ENCODE results near the gene PRKCH. TPM values are rescaled to one million over a fixed set of nuclear protein-coding genes. Genes with fewer than 3 reads are reported as not detected.

The PRKCH gene
- total RNA-seq, 2 experiments from 2014 or later: 0.85 to 2.3 TPM

DNA sequence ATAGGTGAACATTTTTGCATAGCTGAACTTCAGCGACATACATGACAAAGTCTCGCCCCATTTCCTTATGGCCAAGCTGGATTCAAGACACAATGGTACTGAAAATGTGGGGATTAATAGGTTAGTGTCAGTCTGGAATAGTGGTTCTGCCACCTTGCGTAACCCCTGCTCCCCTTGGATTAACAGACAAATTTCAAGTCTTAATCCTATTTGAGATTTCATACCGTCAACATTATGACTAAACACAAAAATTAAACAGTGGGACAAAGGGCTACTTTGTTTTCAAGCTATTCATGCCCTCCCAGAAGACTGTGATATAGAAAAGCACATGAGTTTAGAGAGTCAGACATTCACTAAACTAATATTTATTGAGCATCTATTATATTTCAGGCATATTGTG, 235.1 kb downstream of the PRKCH start:
- POLR2A ChIA-PET: interaction anchor here (0.9 to 2.2 kb wide), 9 partner anchors 10 to 163 kb away, joined by 3 to 19 read pairs (median 3); no protein-coding TSS in a partner anchor
- Histone ChIP-seq H4K20me1 (ENCODE audit: insufficient read depth, low read length) (no peaks in the 10 kb centered on the region), H3K4me1 (ENCODE audit: insufficient read depth, low read length, poor library complexity, severe bottlenecking) (peaks cover 44% of the 10 kb centered on the region), H3K27ac (ENCODE audit: low read depth, low read length, poor library complexity, severe bottlenecking) (no peak overlapping the region), H3K9me3 (ENCODE audit: low read length) (no peaks in the 10 kb centered on the region), H3K9me2 (ENCODE audit: insufficient read depth, low read length) (no peaks in the 10 kb centered on the region), H2AFZ (ENCODE audit: low read length) (no peak overlapping the region), H3K4me2 (ENCODE audit: low read length) (no peak overlapping the region), H3K4me3 (ENCODE audit: low read depth, low read length, poor library complexity, severe bottlenecking) (no peak overlapping the region), H3K36me3 (ENCODE audit: insufficient read depth, low read length) (no peaks in the 10 kb centered on the region), H3K79me2 (ENCODE audit: insufficient read depth, low read depth, low read length) (no peaks in the 10 kb centered on the region)
- intact Hi-C loops (cut with micrococcal nuclease; ENCODE audit: unreplicated experiment): no loop called here
- DNase-seq (ENCODE audit: low spot score): no peak
- CTCF ChIA-PET (ENCODE audit: unreplicated experiment): interaction anchor here (0.6 kb wide), 1 partner anchor 15 kb away, joined by 3 read pairs; no protein-coding TSS in a partner anchor
- TF ChIP-seq, protein P1, sequence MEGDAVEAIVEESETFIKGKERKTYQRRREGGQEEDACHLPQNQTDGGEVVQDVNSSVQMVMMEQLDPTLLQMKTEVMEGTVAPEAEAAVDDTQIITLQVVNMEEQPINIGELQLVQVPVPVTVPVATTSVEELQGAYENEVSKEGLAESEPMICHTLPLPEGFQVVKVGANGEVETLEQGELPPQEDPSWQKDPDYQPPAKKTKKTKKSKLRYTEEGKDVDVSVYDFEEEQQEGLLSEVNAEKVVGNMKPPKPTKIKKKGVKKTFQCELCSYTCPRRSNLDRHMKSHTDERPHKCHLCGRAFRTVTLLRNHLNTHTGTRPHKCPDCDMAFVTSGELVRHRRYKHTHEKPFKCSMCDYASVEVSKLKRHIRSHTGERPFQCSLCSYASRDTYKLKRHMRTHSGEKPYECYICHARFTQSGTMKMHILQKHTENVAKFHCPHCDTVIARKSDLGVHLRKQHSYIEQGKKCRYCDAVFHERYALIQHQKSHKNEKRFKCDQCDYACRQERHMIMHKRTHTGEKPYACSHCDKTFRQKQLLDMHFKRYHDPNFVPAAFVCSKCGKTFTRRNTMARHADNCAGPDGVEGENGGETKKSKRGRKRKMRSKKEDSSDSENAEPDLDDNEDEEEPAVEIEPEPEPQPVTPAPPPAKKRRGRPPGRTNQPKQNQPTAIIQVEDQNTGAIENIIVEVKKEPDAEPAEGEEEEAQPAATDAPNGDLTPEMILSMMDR (conservative IDR thresholded peaks at IDR 0.05; ENCODE audit: low read length): no peak
- no peak for TF ChIP-seq EZH2phosphoT487 (IDR thresholded peaks at IDR 0.05; ENCODE audit: borderline replicate concordance, low read depth, low read length)
- BruUV-seq (replicated peaks): no TSS peak

DNA sequence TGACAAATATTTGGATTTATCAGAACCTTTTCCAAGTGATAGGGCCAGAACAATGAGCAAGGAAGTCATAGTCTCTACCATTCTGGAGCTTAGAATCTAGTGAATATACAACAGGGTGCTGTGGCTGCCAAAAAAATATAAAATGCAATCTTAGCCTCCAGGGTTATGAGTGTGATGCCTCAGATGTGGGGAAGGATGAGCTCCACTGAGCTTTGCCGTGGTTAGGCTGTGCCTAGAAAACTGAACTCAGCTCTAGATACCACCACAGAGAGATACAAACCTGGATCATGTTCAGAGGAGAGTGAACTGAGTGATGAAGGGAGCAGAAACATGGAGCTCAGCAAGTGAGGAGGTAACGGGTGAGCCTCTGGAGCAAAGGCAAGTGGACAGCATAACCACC, 235.9 kb downstream of the PRKCH start:
- H3K4me2 ChIP-seq (ENCODE audit: low read length): no peak overlapping the region
- H3K9me3 ChIP-seq (ENCODE audit: low read length): no peaks in the 10 kb centered on the region
- TF ChIP-seq, protein P1 (conservative IDR thresholded peaks at IDR 0.05; ENCODE audit: low read length): no peak
- TF ChIP-seq EZH2phosphoT487 (IDR thresholded peaks at IDR 0.05; ENCODE audit: borderline replicate concordance, low read depth, low read length): no peak
- no peak overlapping the region for H3K27ac ChIP-seq (ENCODE audit: low read depth, low read length, poor library complexity, severe bottlenecking)
- DNase-seq (ENCODE audit: low spot score): no peak
- no peak overlapping the region for H3K4me3 ChIP-seq (ENCODE audit: low read depth, low read length, poor library complexity, severe bottlenecking)
- BruUV-seq (replicated peaks): no TSS peak
- H2AFZ ChIP-seq (ENCODE audit: low read length): no peak overlapping the region
- H3K4me1 ChIP-seq (ENCODE audit: insufficient read depth, low read length, poor library complexity, severe bottlenecking): peaks cover 44% of the 10 kb centered on the region
- intact Hi-C loops (cut with micrococcal nuclease; ENCODE audit: unreplicated experiment): no loop called here
- CTCF ChIA-PET (ENCODE audit: unreplicated experiment): interaction anchor here (0.7 kb wide), 1 partner anchor 10 kb away, joined by 3 read pairs; no protein-coding TSS in a partner anchor
- no peaks in the 10 kb centered on the region for H3K9me2 ChIP-seq (ENCODE audit: insufficient read depth, low read length)
- no peaks in the 10 kb centered on the region for H3K79me2 ChIP-seq (ENCODE audit: insufficient read depth, low read depth, low read length)
- POLR2A ChIA-PET: interaction anchor here (0.8 to 2.2 kb wide), 10 partner anchors 9 to 160 kb away, joined by 3 to 19 read pairs (median 3); no protein-coding TSS in a partner anchor
- no peaks in the 10 kb centered on the region for H4K20me1 ChIP-seq (ENCODE audit: insufficient read depth, low read length)
- no peaks in the 10 kb centered on the region for H3K36me3 ChIP-seq (ENCODE audit: insufficient read depth, low read length)

DNA sequence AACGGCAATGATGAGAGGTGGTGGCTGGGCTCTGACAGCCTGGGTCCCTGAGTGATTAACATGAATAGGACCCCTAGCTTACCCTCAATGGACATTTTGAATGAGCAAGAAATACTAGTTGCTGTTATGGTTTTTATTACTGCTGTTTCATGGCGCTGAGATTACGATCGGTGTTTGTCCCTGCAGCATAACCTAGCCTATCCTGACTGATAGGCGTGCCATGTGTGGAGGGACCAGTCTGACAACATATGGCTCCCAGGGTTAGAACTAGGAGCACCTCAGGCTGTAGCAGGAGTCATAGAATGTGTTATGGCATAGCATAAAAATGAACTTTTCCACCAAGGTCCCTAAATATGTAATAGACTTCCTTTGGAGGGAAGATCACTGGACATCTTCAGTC, 236.5 kb downstream of the PRKCH start:
- no peak for DNase-seq (ENCODE audit: low spot score)
- Histone ChIP-seq H3K4me3 (ENCODE audit: low read depth, low read length, poor library complexity, severe bottlenecking) (no peak overlapping the region), H3K9me3 (ENCODE audit: low read length) (no peaks in the 10 kb centered on the region), H4K20me1 (ENCODE audit: insufficient read depth, low read length) (no peaks in the 10 kb centered on the region), H2AFZ (ENCODE audit: low read length) (no peak overlapping the region), H3K4me2 (ENCODE audit: low read length) (no peak overlapping the region), H3K36me3 (ENCODE audit: insufficient read depth, low read length) (no peaks in the 10 kb centered on the region), H3K4me1 (ENCODE audit: insufficient read depth, low read length, poor library complexity, severe bottlenecking) (peaks cover 40% of the 10 kb centered on the region), H3K79me2 (ENCODE audit: insufficient read depth, low read depth, low read length) (no peaks in the 10 kb centered on the region), H3K9me2 (ENCODE audit: insufficient read depth, low read length) (no peaks in the 10 kb centered on the region), H3K27ac (ENCODE audit: low read depth, low read length, poor library complexity, severe bottlenecking) (no peak overlapping the region)
- POLR2A ChIA-PET: interaction anchor here (0.6 to 2.2 kb wide), 7 partner anchors 9 to 80 kb away, joined by 3 to 19 read pairs (median 4); no protein-coding TSS in a partner anchor
- BruUV-seq (replicated peaks): no TSS peak
- CTCF ChIA-PET (ENCODE audit: unreplicated experiment): interaction anchor here (0.7 kb wide), 1 partner anchor 9 kb away, joined by 3 read pairs; no protein-coding TSS in a partner anchor
- intact Hi-C loops (cut with micrococcal nuclease; ENCODE audit: unreplicated experiment): no loop called here
- no peak for TF ChIP-seq EZH2phosphoT487 (IDR thresholded peaks at IDR 0.05; ENCODE audit: borderline replicate concordance, low read depth, low read length)
- TF ChIP-seq, protein P1 (conservative IDR thresholded peaks at IDR 0.05; ENCODE audit: low read length): no peak
